ENCODE data around the gene DPH5. TPM values are rescaled to one million over a fixed set of nuclear protein-coding genes. Genes with fewer than 3 reads are reported as not detected.
A peak's percentile ranks its signal among the peaks of the same experiment; 100 is the strongest.
"Not testable (repeated sequence)": the region's sequence is repeated elsewhere in the genome, so short reads cannot be mapped to it uniquely, and the experiment has no call there.

The DPH5 gene
- total and polyA plus RNA-seq, 2 experiments from 2014 or later = 24.1 to 26.6 TPM

DNA sequence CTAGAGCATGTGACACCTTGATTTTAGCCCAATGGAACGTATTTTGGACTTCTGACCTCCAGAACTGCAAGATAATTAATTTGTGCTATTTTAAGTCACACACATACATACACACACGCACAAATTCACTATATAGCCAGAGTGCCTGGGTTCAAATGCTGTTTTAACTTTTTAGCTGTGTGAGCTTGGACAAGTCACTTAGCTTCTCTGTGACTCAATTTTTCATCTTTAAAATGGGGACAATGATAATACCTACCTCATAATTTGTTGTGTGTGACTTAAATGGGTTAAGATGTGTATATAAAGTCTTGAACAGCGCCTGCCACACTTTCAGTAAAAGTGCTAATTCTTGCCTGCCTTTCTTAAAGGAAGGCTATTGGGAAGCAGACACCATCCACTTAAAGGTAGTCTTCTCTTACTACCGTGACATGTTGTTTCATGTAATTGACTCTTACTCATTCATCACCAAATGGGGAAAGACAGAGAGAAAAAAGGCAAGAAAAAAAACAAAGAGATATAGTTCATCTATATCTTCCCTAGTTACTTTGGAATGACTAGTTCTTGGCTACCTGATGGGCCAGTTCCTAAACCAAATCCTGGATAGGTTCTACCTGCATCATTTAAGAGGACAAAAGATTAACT is 73.4 kb downstream of the DPH5 start:
- Histone ChIP-seq H3K27me3 (replicated peaks; ENCODE audit: insufficient read depth) (no peaks in the 10 kb centered on the region), H3F3A (ENCODE audit: insufficient read depth) (peaks cover 38% of the 10 kb centered on the region), H3K9ac (no peak overlapping the region), H3K4me2 (ENCODE audit: unreplicated experiment) (no peak overlapping the region), H2AFZ (no peak overlapping the region), H3K9me3 (ENCODE audit: low read depth) (no peaks in the 10 kb centered on the region), H3K36me3 (ENCODE audit: low read depth) (peaks cover 16% of the 10 kb centered on the region; the same call in 1 of the 2 replicates), H4K20me1 (ENCODE audit: insufficient read depth) (no peaks in the 10 kb centered on the region), H3K27ac (no peak overlapping the region), H3K79me2 (ENCODE audit: insufficient read depth) (peaks cover 57% of the 10 kb centered on the region), H3K9me2 (ENCODE audit: insufficient read depth) (no peaks in the 10 kb centered on the region), H3K4me3 (no peak overlapping the region), H3K4me1 (ENCODE audit: insufficient read depth) (peaks cover 39% of the 10 kb centered on the region)
- in situ Hi-C loops (cut with MboI) = no loop called here
- no peak for DNase-seq
- 99% methylated on average over 4 of the region's 4 CpGs for WGBS, 2 experiments (ENCODE audit: low coverage in 1 of 2, low lambda C conversion rate in 2 of 2, missing lambda C conversion rate in 2 of 2)
- TF ChIP-seq EZH2 (IDR thresholded peaks at IDR 0.05; ENCODE audit: insufficient read depth, poor library complexity, severe bottlenecking) = no peak
- no peak for TF ChIP-seq EZH2phosphoT487 (IDR thresholded peaks at IDR 0.05; ENCODE audit: insufficient read depth, low read depth)

DNA sequence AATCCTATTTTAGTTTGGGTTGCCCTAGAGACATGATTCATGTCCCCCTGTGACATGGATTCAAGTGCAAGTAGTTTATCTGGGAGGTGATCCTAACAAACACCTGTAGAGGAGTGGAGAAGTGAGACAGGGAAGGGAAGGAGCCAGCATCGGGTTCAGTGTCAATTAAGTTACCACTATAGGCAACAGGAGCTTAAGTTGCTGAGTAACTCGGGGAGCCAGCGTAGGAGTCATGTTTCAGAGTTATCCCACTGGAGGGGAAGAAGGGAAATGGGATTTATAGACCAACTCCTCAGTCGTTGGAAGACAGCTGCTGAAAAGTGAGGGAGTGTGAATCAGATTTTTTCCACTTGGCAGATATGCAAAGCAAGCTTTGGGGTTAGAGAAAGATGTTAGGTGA is 74.8 kb downstream of the DPH5 start:
- Histone ChIP-seq H2AFZ (no peak overlapping the region), H3F3A (ENCODE audit: insufficient read depth) (peaks cover 30% of the 10 kb centered on the region), H3K4me3 (no peak overlapping the region), H3K9me2 (ENCODE audit: insufficient read depth) (no peaks in the 10 kb centered on the region), H3K27ac (no peak overlapping the region), H3K79me2 (ENCODE audit: insufficient read depth) (peaks cover 65% of the 10 kb centered on the region), H3K9me3 (ENCODE audit: low read depth) (no peaks in the 10 kb centered on the region), H3K9ac (no peak overlapping the region), H3K36me3 (ENCODE audit: low read depth) (peaks cover 16% of the 10 kb centered on the region; the same call in 1 of the 2 replicates), H3K4me2 (ENCODE audit: unreplicated experiment) (no peak overlapping the region), H3K4me1 (ENCODE audit: insufficient read depth) (peaks cover 25% of the 10 kb centered on the region), H4K20me1 (ENCODE audit: insufficient read depth) (no peaks in the 10 kb centered on the region), H3K27me3 (replicated peaks; ENCODE audit: insufficient read depth) (no peaks in the 10 kb centered on the region)
- in situ Hi-C loops (cut with MboI) = no loop called here
- TF ChIP-seq EZH2phosphoT487 (IDR thresholded peaks at IDR 0.05; ENCODE audit: insufficient read depth, low read depth) = no peak
- no peak for TF ChIP-seq EZH2 (IDR thresholded peaks at IDR 0.05; ENCODE audit: insufficient read depth, poor library complexity, severe bottlenecking)
- peak; percentile 24 for DNase-seq
- 42 to 44% methylated on average over 4 of the region's 4 CpGs for WGBS, 2 experiments (ENCODE audit: low coverage in 1 of 2, low lambda C conversion rate in 2 of 2, missing lambda C conversion rate in 2 of 2)

DNA sequence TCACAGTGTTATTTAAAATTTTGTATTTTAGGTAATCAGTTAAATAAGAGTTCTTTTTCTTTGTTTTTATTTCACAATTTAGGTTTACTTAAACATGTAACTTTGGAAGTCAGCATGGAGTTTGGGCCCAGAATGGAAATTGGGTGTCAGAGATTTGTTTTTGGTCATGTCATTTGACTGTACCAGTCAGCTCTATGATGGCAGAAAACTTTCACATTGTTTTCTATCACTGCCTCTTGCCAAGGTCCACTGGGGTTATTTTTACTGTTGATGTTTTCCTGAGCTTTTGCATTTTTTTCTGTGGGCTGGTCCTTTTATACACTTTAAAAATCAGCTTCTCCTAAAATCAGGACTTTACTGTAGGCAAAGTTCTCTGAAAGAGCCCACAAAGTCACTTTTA is 75.2 kb downstream of the DPH5 start:
- Histone ChIP-seq H3K36me3 (ENCODE audit: low read depth) (peaks cover 16% of the 10 kb centered on the region; the same call in 1 of the 2 replicates), H3K9me3 (ENCODE audit: low read depth) (no peaks in the 10 kb centered on the region), H4K20me1 (ENCODE audit: insufficient read depth) (no peaks in the 10 kb centered on the region), H3K4me1 (ENCODE audit: insufficient read depth) (peaks cover 22% of the 10 kb centered on the region), H3K4me2 (ENCODE audit: unreplicated experiment) (no peak overlapping the region), H3K9me2 (ENCODE audit: insufficient read depth) (no peaks in the 10 kb centered on the region), H3K27ac (no peak overlapping the region), H3K79me2 (ENCODE audit: insufficient read depth) (peaks cover 69% of the 10 kb centered on the region), H3K4me3 (no peak overlapping the region), H2AFZ (no peak overlapping the region), H3K27me3 (replicated peaks; ENCODE audit: insufficient read depth) (no peaks in the 10 kb centered on the region), H3F3A (ENCODE audit: insufficient read depth) (peaks cover 26% of the 10 kb centered on the region; the same call in 1 of the 2 replicates), H3K9ac (no peak overlapping the region)
- in situ Hi-C loops (cut with MboI) = no loop called here
- DNase-seq = no peak
- TF ChIP-seq EZH2 (IDR thresholded peaks at IDR 0.05; ENCODE audit: insufficient read depth, poor library complexity, severe bottlenecking) = no peak
- no peak for TF ChIP-seq EZH2phosphoT487 (IDR thresholded peaks at IDR 0.05; ENCODE audit: insufficient read depth, low read depth)

DNA sequence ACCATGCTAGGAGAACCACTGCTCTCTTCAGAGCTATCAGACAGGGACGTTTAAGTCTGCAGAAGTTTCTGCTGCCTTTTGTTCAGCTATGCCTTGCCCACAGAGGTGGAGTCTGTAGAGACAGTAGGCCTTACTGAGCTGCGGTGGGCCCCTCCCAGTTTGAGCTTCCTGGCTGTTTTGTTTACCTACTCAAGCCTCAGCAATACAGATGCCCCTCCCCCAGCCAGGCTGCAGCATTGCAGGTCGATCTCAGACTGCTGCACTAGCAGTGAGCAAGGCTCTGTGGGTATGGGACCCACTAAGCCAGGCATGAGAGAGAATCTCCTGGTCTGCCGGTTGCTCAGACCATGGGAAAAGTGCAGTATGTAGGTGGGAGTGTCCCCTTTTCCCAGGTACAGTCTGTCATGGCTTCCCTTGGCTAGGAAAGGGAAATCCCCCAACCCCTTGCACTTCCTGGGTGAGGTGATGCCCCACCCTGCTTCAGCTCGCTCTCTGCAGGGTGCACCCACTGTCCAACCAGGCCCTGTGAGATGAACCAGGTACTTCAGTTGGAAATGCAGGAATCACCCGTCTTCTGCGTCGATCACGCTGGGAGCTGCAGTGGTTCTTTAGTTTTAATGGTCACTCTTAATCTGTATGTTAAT is 75.9 kb downstream of the DPH5 start:
- in situ Hi-C loops (cut with MboI); H3K9me2 ChIP-seq (ENCODE audit: insufficient read depth); H3K4me2 ChIP-seq (ENCODE audit: unreplicated experiment); H3K27ac ChIP-seq; H3K9me3 ChIP-seq (ENCODE audit: low read depth); H4K20me1 ChIP-seq (ENCODE audit: insufficient read depth); H2AFZ ChIP-seq; H3K4me3 ChIP-seq; H3K9ac ChIP-seq; H3K27me3 ChIP-seq (replicated peaks; ENCODE audit: insufficient read depth); DNase-seq: not testable (repeated sequence)
- peaks cover 16% of the 10 kb centered on the region; the same call in 1 of the 2 replicates for H3K36me3 ChIP-seq (ENCODE audit: low read depth)
- H3F3A ChIP-seq (ENCODE audit: insufficient read depth) = peaks cover 22% of the 10 kb centered on the region; the same call in 1 of the 2 replicates
- peaks cover 16% of the 10 kb centered on the region for H3K4me1 ChIP-seq (ENCODE audit: insufficient read depth)
- 74 to 82% methylated on average over 9 of the region's 9 CpGs for WGBS, 2 experiments (ENCODE audit: low coverage in 1 of 2, low lambda C conversion rate in 2 of 2, missing lambda C conversion rate in 2 of 2)
- peaks cover 74% of the 10 kb centered on the region for H3K79me2 ChIP-seq (ENCODE audit: insufficient read depth)

DNA sequence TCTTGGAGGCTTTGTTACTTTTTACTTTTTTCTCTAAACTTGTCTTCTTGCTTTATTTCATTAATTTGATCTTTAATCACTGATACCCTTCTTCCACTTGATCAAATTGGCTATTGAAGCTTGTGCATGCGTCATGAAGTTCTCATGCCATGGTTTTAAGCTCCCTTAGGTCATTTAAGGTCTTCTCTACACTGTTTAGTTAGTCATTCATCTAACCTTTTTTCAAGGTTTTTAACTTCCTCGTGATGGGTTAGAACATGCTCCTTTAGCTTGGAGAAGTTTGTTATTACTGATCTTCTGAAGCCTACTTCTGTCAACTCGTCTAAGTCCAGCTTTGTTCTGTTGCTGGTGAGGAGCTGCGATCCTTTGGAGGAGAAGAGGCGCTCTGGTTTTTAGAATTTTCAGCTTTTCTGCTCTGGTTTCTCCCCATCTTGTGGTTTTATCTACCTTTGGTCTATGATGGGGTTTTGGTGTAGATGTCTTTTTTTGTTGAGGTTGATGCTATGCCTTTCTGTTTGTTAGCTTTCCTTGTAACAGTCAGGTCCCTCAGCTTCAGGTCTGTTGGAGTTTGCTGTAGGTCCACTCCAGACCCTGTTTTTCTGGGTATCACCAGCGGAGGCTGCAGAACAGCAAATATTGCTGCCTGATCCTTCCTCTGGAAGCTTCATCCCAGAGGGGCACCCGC is 76.7 kb downstream of the DPH5 start:
- H3K27me3 ChIP-seq (replicated peaks; ENCODE audit: insufficient read depth); DNase-seq; H3K4me2 ChIP-seq (ENCODE audit: unreplicated experiment); H2AFZ ChIP-seq; H3K9ac ChIP-seq; H4K20me1 ChIP-seq (ENCODE audit: insufficient read depth); H3K4me3 ChIP-seq; H3K27ac ChIP-seq; H3K9me3 ChIP-seq (ENCODE audit: low read depth); in situ Hi-C loops (cut with MboI); H3K9me2 ChIP-seq (ENCODE audit: insufficient read depth): not testable (repeated sequence)
- 89 to 93% methylated on average over 7 of the region's 7 CpGs for WGBS, 2 experiments (ENCODE audit: low coverage in 1 of 2, low lambda C conversion rate in 2 of 2, missing lambda C conversion rate in 2 of 2)
- Histone ChIP-seq H3K79me2 (ENCODE audit: insufficient read depth) (peaks cover 74% of the 10 kb centered on the region), H3K36me3 (ENCODE audit: low read depth) (peaks cover 18% of the 10 kb centered on the region; the same call in 1 of the 2 replicates), H3F3A (ENCODE audit: insufficient read depth) (peaks cover 15% of the 10 kb centered on the region; the same call in 1 of the 2 replicates), H3K4me1 (ENCODE audit: insufficient read depth) (peaks cover 11% of the 10 kb centered on the region)

DNA sequence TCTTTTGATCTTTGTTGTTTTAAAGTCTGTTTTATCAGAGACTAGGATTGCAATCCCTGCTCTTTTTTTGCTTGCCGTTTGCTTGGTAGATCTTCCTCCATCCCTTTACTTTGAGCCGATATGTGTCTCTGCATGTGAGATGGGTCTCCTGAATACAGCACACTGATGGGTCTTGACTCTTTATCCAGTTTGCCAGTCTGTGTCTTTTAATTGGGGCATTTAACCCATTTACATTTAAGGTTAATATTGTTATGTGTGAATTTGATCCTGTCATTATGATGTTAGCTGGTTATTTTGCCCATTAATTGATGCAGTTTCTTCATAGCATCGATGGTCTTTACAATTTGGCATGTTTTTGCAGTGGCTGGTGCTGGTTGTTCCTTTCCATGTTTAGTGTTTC is 77.8 kb downstream of the DPH5 start:
- in situ Hi-C loops (cut with MboI) = not testable (repeated sequence)

More for the DNA sequence above, 77.8 kb downstream of the DPH5 start:
- Histone ChIP-seq H3K36me3 (ENCODE audit: low read depth) (peaks cover 22% of the 10 kb centered on the region; the same call in 1 of the 2 replicates), H3K4me1 (ENCODE audit: insufficient read depth) (peaks cover 19% of the 10 kb centered on the region), H3K79me2 (ENCODE audit: insufficient read depth) (peaks cover 67% of the 10 kb centered on the region)
- not testable (repeated sequence) for H3K9me2 ChIP-seq (ENCODE audit: insufficient read depth); H4K20me1 ChIP-seq (ENCODE audit: insufficient read depth); H3K4me3 ChIP-seq; H3K4me2 ChIP-seq (ENCODE audit: unreplicated experiment); H3F3A ChIP-seq (ENCODE audit: insufficient read depth); H3K27ac ChIP-seq; H3K9ac ChIP-seq; DNase-seq; H3K27me3 ChIP-seq (replicated peaks; ENCODE audit: insufficient read depth); H2AFZ ChIP-seq; H3K9me3 ChIP-seq (ENCODE audit: low read depth)
- WGBS, 2 experiments (ENCODE audit: low coverage in 1 of 2, low lambda C conversion rate in 2 of 2, missing lambda C conversion rate in 2 of 2) = 78 to 89% methylated on average over 3 of the region's 3 CpGs

All from GM23248 (cell line).